C4-2B (cell line): Measurements from ENCODE around the gene BNC2.

Source experiments
- H3K27ac ChIP-seq: fragments of 450-650 bp; 2 replicates; pipeline ENCODE4 v1.5.1; 2017
- CTCF ChIP-seq: fragments of 450-650 bp; conservative IDR thresholded peaks from 2 replicates; pipeline ENCODE4 v1.5.1; 2017; ENCODE audit warnings: mild to moderate bottlenecking
- ZFX ChIP-seq: fragments of 450-650 bp; IDR thresholded peaks from 2 replicates; pipeline ENCODE4 v1.6.1; 2017

Gene BNC2

DNA sequence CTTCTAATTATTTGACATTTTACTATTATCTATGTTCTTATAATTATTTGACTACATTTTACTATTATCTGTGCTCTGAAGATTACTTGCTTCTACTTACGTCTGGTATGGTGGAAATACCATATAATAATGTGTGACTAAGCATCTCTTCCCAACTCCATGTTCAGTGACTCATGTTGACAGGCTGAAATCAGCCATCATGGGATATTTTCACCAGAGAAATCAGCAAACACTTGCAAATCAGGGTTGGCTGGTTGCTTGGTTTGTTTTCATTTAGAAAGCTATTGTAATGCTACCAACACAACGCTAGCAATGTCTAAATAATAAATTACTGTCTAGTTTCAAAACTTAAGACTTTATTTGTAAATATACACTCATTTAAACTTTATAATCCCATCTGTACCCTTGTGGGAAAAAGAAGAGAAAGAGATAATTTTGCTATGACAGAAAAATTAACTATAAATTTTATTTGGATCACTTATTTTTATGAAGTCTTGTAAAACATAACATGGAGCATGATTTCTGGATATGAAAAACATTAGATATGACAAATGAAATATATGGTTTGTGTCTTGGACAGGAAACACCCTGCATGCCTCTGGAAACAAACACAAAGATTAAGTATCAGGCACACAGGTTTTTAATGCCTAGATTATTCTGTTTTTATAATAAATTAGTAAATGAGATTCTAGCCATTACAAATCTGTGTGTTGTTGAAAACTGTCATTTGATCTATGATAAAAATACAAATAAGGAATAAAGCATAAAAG is 337.6 kb downstream of the BNC2 start:
- TF ChIP-seq ZFX (no peak), CTCF (no peak)

GRCh38 chr9:16532272-16532671 is 338.2 kb downstream of the BNC2 start:
- no peak overlapping the region for H3K27ac ChIP-seq
- no peak for TF ChIP-seq CTCF
- TF ChIP-seq ZFX, result no peak

More for the DNA sequence above, 337.6 kb downstream of the BNC2 start:
- H3K27ac ChIP-seq, result no peak overlapping the region

DNA sequence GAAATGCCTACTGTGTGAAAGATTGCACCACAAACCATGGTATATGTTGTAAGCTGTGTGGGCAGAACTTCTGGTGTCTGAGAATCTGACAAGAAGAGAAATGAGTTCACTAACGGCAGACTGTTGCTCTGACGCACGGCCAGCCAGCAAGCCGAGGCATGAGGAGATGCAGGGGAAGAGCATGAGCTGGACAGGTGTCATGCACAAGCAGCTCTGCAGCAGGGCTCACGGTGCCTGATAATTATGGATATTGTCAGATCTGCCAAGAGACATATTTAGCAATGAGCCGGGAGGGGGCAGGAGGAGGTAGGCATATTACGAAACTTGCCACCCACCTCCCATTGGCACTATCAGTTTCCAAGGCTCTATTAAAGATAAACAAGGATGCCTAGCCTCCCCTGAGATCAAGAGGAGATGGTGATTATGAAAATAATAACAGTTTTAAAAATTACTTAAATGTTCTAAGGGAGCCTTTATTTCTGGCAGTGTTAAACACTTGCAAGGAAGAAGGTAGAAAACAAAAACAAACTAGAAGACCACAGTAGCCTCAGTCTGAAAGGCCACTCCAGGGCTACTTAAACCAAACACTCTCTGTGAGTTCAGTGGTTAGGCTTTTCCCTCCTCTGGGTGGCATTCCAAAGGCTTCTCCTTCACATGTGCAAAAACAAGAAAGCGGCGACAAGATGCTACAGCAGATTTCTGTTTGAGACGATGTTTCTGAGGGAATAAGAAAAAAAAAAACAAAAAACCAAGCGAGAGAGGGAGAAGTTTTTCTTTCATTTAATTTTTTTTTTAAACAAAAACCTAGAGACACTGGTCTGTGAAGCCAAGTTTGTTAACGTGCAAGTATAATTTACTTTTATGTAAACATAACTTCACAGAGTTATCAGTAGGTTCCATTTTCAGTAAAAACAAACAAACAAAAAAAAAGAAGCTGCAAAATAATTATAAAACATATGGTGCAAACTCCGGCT is 339.5 kb downstream of the BNC2 start:
- no peak for TF ChIP-seq ZFX
- peak; percentile 33 for TF ChIP-seq CTCF
- no peak overlapping the region for H3K27ac ChIP-seq

DNA sequence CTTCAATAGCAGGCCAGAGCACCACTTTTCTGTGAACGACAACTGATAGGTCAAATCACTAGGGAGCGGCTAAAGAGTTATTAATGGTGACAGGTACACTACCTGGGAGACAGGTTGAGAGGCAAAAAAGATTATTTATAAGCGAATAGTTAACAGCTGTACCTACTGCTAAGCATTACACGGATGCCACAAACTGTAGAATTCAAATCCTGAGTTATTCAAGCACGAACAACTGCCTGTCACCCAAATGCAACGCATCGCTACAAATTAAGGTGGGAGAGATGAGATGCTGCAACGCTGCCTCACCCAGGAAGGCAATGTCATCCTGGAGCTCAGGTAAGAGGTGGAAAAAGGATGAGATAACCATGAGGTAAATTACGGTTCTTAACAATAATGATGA is 342.9 kb downstream of the BNC2 start:
- no peak for TF ChIP-seq CTCF
- no peak for TF ChIP-seq ZFX
- no peak overlapping the region for H3K27ac ChIP-seq

DNA sequence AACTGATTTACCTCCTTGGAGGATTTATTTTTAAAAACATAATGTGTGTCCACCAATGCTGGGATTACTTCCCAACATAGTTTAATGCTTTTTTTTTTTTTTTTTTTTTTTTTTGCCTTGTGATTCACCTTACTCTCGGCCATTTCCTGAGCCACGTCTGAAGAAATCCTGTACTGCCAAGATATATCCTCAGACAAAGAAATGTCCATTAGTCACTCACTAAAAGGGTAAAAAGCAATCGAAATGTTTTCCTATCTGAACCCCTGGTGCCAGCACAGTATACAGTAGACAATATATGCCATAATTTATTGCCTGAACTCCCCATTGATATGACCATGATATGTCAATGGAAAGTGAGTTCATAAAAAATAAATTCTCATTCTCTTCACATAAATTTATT is 344.1 kb downstream of the BNC2 start:
- TF ChIP-seq ZFX, result no peak
- TF ChIP-seq CTCF, result no peak
- no peak overlapping the region for H3K27ac ChIP-seq

- TF ChIP-seq ZFX, result no peak
- H3K27ac ChIP-seq, result no peak overlapping the region
These were observed 345.6 kb downstream of the BNC2 start for GRCh38 chr9:16524823-16525222.

- TF ChIP-seq CTCF (no peak), ZFX (no peak)
- H3K27ac ChIP-seq, result no peak overlapping the region
These were observed 346.4 kb downstream of the BNC2 start for GRCh38 chr9:16524078-16524477.
